Ishikawa (cell line): ENCODE data around the gene GRIK5.

Experiments used
- CEBPB ChIP-seq: IDR thresholded peaks from 2 replicates; pipeline ENCODE4 v1.6.1; 2012
- CREB1 ChIP-seq: IDR thresholded peaks from 2 replicates; pipeline ENCODE4 v1.6.1; 2012; ENCODE audit warnings: low read depth
- EGR1 ChIP-seq: IDR thresholded peaks from 2 replicates; pipeline ENCODE4 v1.6.1; 2012
- EP300 ChIP-seq: IDR thresholded peaks from 2 replicates; pipeline ENCODE4 v1.6.1; 2012; ENCODE audit warnings: borderline replicate concordance
- FOXM1 ChIP-seq: IDR thresholded peaks from 2 replicates; pipeline ENCODE4 v1.6.1; 2012; ENCODE audit warnings: low read depth, borderline replicate concordance
- MAX ChIP-seq: IDR thresholded peaks from 2 replicates; pipeline ENCODE4 v1.6.1; 2012
- NFIC ChIP-seq: IDR thresholded peaks from 2 replicates; pipeline ENCODE4 v1.6.1; 2012
- RAD21 ChIP-seq: IDR thresholded peaks from 2 replicates; pipeline ENCODE4 v1.6.1; 2012; ENCODE audit warnings: low read depth
- REST ChIP-seq: IDR thresholded peaks from 2 replicates; pipeline ENCODE4 v1.6.1; 2012; ENCODE audit warnings: low read depth, mild to moderate bottlenecking
- TAF1 ChIP-seq: IDR thresholded peaks from 2 replicates; pipeline ENCODE4 v1.6.1; 2012; ENCODE audit warnings: low read depth, mild to moderate bottlenecking
- TCF12 ChIP-seq: IDR thresholded peaks from 2 replicates; pipeline ENCODE4 v1.6.1; 2012; ENCODE audit warnings: low read depth
- TEAD4 ChIP-seq: IDR thresholded peaks from 2 replicates; pipeline ENCODE4 v1.6.1; 2012
- USF1 ChIP-seq: IDR thresholded peaks from 2 replicates; pipeline ENCODE4 v1.6.1; 2012
- YY1 ChIP-seq: IDR thresholded peaks from 2 replicates; pipeline ENCODE4 v1.6.1; 2012; ENCODE audit warnings: low read depth
- ZBTB7A ChIP-seq: IDR thresholded peaks from 2 replicates; pipeline ENCODE4 v1.6.1; 2012; ENCODE audit warnings: low read depth

Gene GRIK5

GRCh38 chr19:41957161-41957837, 112.7 kb downstream of the GRIK5 start:
- no peak for TF ChIP-seq FOXM1
- no peak for TF ChIP-seq EP300
- no peak for TF ChIP-seq REST
- no peak for TF ChIP-seq TAF1
- TF ChIP-seq USF1: no peak
- TF ChIP-seq YY1: no peak
- no peak for TF ChIP-seq EGR1
- no peak for TF ChIP-seq MAX
- no peak for TF ChIP-seq CREB1
- no peak for TF ChIP-seq CEBPB
- TF ChIP-seq TEAD4: no peak
- no peak for TF ChIP-seq RAD21
- no peak for TF ChIP-seq NFIC
- TF ChIP-seq ZBTB7A: no peak
- no peak for TF ChIP-seq TCF12

- TF ChIP-seq USF1 (no peak), YY1 (no peak), TCF12 (no peak), FOXM1 (no peak)
Observed at GRCh38 chr19:41956621-41957020, 113.4 kb downstream of the GRIK5 start.

GRCh38 chr19:41955521-41955920, 114.5 kb downstream of the GRIK5 start:
- TF ChIP-seq MAX (no peak), CREB1 (no peak), TAF1 (no peak), REST (no peak), FOXM1 (no peak), YY1 (no peak)

GRCh38 chr19:41951686-41952172, 118.3 kb downstream of the GRIK5 start:
- TF ChIP-seq RAD21: peak; percentile 81
- TF ChIP-seq NFIC: no peak
